HEK293T (cell line): ENCODE measurements around the gene DOHH.

Experiments
- CTCF ChIA-PET: fragments of 350-600 bp; formaldehyde crosslinking; extraction: SDS; loops from one replicate; lab custom pipeline; 2021; ENCODE audit warnings: antibody characterized with exemption, inconsistent platforms; lab: Yijun Ruan, JAX
- POLR2A ChIA-PET: fragments of 350-600 bp; formaldehyde crosslinking; extraction: SDS; loops from one replicate; lab custom pipeline; 2020; ENCODE audit warnings: antibody characterized with exemption, inconsistent platforms; lab: Yijun Ruan, JAX
- DNase-seq: peaks from one replicate; pipeline ENCODE4 v3.0.0; 2012; ENCODE audit warnings: mixed read lengths; ENCODE audit errors: extremely low spot score
- ARNT ChIP-seq: fragments of 450-650 bp; IDR thresholded peaks from 2 replicates; pipeline ENCODE4 v1.6.1; 2017; ENCODE audit warnings: mild to moderate bottlenecking
- BHLHE40 ChIP-seq: fragments of 450-650 bp; IDR thresholded peaks from 2 replicates; pipeline ENCODE4 v1.6.1; 2016; ENCODE audit warnings: mild to moderate bottlenecking, moderate library complexity, borderline replicate concordance
- CTBP1 ChIP-seq: fragments of 450-650 bp; IDR thresholded peaks from 2 replicates; pipeline ENCODE4 v1.6.1; 2016; ENCODE audit warnings: borderline replicate concordance
- ELF4 ChIP-seq: fragments of 450-650 bp; IDR thresholded peaks from 2 replicates; pipeline ENCODE4 v1.6.1; 2017; ENCODE audit warnings: antibody characterized with exemption
- FOXA1 ChIP-seq: fragments of 450-650 bp; IDR thresholded peaks from 2 replicates; pipeline ENCODE4 v1.6.1; 2016; ENCODE audit warnings: mild to moderate bottlenecking
- FOXK2 ChIP-seq: fragments of 450-650 bp; IDR thresholded peaks from 2 replicates; pipeline ENCODE4 v1.6.1; 2016; ENCODE audit warnings: mild to moderate bottlenecking
- FOXM1 ChIP-seq: fragments of 450-650 bp; IDR thresholded peaks from 2 replicates; pipeline ENCODE4 v1.6.1; 2017; ENCODE audit warnings: mild to moderate bottlenecking, borderline replicate concordance
- HDGF ChIP-seq: fragments of 450-650 bp; IDR thresholded peaks from 2 replicates; pipeline ENCODE4 v1.6.1; 2017; ENCODE audit warnings: antibody characterized with exemption, borderline replicate concordance
- L3MBTL2 ChIP-seq: fragments of 450-650 bp; conservative IDR thresholded peaks from 2 replicates; pipeline ENCODE4 v1.6.1; 2016; ENCODE audit warnings: mild to moderate bottlenecking
- LEF1 ChIP-seq: fragments of 450-650 bp; IDR thresholded peaks from 2 replicates; pipeline ENCODE4 v1.6.1; 2017; ENCODE audit warnings: mild to moderate bottlenecking, borderline replicate concordance
- NFRKB ChIP-seq: fragments of 450-650 bp; IDR thresholded peaks from 2 replicates; pipeline ENCODE4 v1.6.1; 2016; ENCODE audit warnings: mild to moderate bottlenecking, moderate library complexity
- PKNOX1 ChIP-seq: fragments of 450-650 bp; IDR thresholded peaks from 2 replicates; pipeline ENCODE4 v1.6.1; 2016
- SP1 ChIP-seq: fragments of 450-650 bp; IDR thresholded peaks from 2 replicates; pipeline ENCODE4 v1.6.1; 2017
- SUZ12 ChIP-seq: fragments of 450-650 bp; IDR thresholded peaks from 2 replicates; pipeline ENCODE4 v1.6.1; 2016; ENCODE audit warnings: mild to moderate bottlenecking
- TARDBP ChIP-seq: fragments of 450-650 bp; IDR thresholded peaks from 2 replicates; pipeline ENCODE4 v1.6.1; 2016
- ZNF384 ChIP-seq: fragments of 450-650 bp; IDR thresholded peaks from 2 replicates; pipeline ENCODE4 v1.6.1; 2016

Gene DOHH

GRCh38 chr19:3527238-3527910 is 26.9 kb upstream of the DOHH start:
- DNase-seq: no peak
- no peak for TF ChIP-seq ZNF384
- TF ChIP-seq CTBP1: no peak
- TF ChIP-seq BHLHE40: no peak
- no peak for TF ChIP-seq ARNT
- no peak for TF ChIP-seq SP1
- no peak for TF ChIP-seq ELF4
- TF ChIP-seq PKNOX1: no peak
- no peak for TF ChIP-seq FOXM1
- TF ChIP-seq NFRKB: no peak
- no peak for TF ChIP-seq TARDBP
- no peak for TF ChIP-seq FOXK2
- TF ChIP-seq HDGF: no peak
- no peak for TF ChIP-seq FOXA1
- no peak for TF ChIP-seq L3MBTL2
- no peak for TF ChIP-seq SUZ12
- TF ChIP-seq LEF1: no peak
- POLR2A ChIA-PET: no interaction called here
- CTCF ChIA-PET: no interaction called here

GRCh38 chr19:3526507-3527237 is 26.2 kb upstream of the DOHH start:
- no peak for TF ChIP-seq LEF1
- TF ChIP-seq PKNOX1: no peak
- no peak for TF ChIP-seq FOXK2
- no peak for TF ChIP-seq ARNT
- TF ChIP-seq FOXM1: no peak
- no peak for TF ChIP-seq NFRKB
- TF ChIP-seq SUZ12: no peak
- no peak for TF ChIP-seq FOXA1
- no peak for TF ChIP-seq BHLHE40
- POLR2A ChIA-PET: no interaction called here

GRCh38 chr19:3524904-3525451 is 24.5 kb upstream of the DOHH start:
- ChIA-PET CTCF (no interaction called here), POLR2A (no interaction called here)
- DNase-seq: no peak
- TF ChIP-seq ARNT (no peak), ZNF384 (no peak), SP1 (no peak), NFRKB (no peak), LEF1 (no peak), ELF4 (no peak), TARDBP (no peak), FOXM1 (no peak), PKNOX1 (no peak), FOXK2 (no peak), CTBP1 (no peak), SUZ12 (no peak)

More at GRCh38 chr19:3526507-3527237, 26.2 kb upstream of the DOHH start:
- DNase-seq: no peak
- CTCF ChIA-PET: no interaction called here

- ChIA-PET POLR2A (no interaction called here), CTCF (no interaction called here)
- TF ChIP-seq SUZ12: no peak
- TF ChIP-seq TARDBP: no peak
- no peak for TF ChIP-seq FOXK2
- no peak for TF ChIP-seq FOXM1
- TF ChIP-seq FOXA1: no peak
- TF ChIP-seq L3MBTL2: no peak
- TF ChIP-seq BHLHE40: no peak
- TF ChIP-seq ARNT: no peak
- no peak for TF ChIP-seq PKNOX1
- no peak for TF ChIP-seq LEF1
- TF ChIP-seq SP1: no peak
- no peak for TF ChIP-seq ZNF384
- TF ChIP-seq ELF4: no peak
- TF ChIP-seq CTBP1: no peak
- no peak for TF ChIP-seq HDGF
- no peak for TF ChIP-seq NFRKB
- no peak for DNase-seq
These were observed 23.8 kb upstream of the DOHH start for GRCh38 chr19:3524078-3524842.
